Measurements from ENCODE around the gene SPRYD4. TPM values are rescaled to one million over a fixed set of nuclear protein-coding genes. Genes with fewer than 3 reads are reported as not detected.

The SPRYD4 gene
- total and polyA plus RNA-seq, 10 of the 15 experiments (the other 5 are each of a cell fraction or from before 2014, with no cell fraction given), result 4.1 to 6.0 (median 5.1) TPM

DNA sequence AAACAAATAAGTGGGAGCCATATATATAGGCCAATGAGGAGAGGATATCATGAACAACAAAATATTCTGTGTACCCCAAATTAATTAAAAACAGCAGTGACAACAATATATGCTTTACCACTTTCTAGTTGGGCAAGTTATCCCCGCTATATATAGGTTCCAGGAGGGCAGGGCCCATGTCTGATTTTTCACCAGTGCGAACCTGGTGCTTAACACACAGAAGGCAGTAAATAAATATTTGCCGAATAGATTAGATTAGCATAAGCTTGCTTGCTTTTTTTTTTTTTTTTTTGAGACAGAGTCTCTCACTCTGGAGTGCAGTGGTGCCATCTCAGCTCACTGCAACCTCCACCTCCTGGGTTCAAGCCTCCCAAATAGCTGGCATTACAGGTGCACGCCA is 10.6 kb upstream of the SPRYD4 start:
- intact Hi-C loops (cut with micrococcal nuclease; ENCODE audit: unreplicated experiment), result no loop called here
- RAD21 ChIA-PET (ENCODE audit: unreplicated experiment), result no interaction called here
- Histone ChIP-seq H3K79me2 (ENCODE audit: control insufficient read depth, insufficient read depth, low read length) (no peaks in the 10 kb centered on the region), H3K4me1 (ENCODE audit: control insufficient read depth, insufficient read depth, low read length) (peaks cover 8% of the 10 kb centered on the region), H3K36me3 (ENCODE audit: control insufficient read depth in 2 of 2, insufficient read depth in 2 of 2, low read length in 1 of 2) (no peaks in the 10 kb centered on the region), H3K4me2 (ENCODE audit: control insufficient read depth, insufficient read depth) (no peak overlapping the region), H3K4me3 (no peak overlapping the region), H3K9ac (ENCODE audit: control insufficient read depth, insufficient read depth, low read length) (no peak overlapping the region), H3K27me3 (replicated peaks in 1 of 2; ENCODE audit: control insufficient read depth in 2 of 2, insufficient read depth in 2 of 2, low read length in 1 of 2) (no peaks in the 10 kb centered on the region), H3K9me3 (replicated peaks; ENCODE audit: control insufficient read depth, insufficient read depth, low read length) (no peaks in the 10 kb centered on the region), H3K27ac (ENCODE audit: control insufficient read depth, insufficient read depth) (no peak overlapping the region), H4K20me1 (ENCODE audit: control insufficient read depth, insufficient read depth) (no peaks in the 10 kb centered on the region), H2AFZ (ENCODE audit: control insufficient read depth, low read depth, low read length) (no peak overlapping the region)
- CTCF ChIA-PET, result interaction anchor here (0.9 to 8.8 kb wide), 5 partner anchors 8 to 268 kb away, joined by 3 to 89 read pairs (median 9); partner anchors contain the start of genes SMARCC2 and TIMELESS
- no TSS peak for BruUV-seq (replicated peaks)
- SMC1A ChIA-PET (ENCODE audit: uncharacterized antibody, unreplicated experiment), result interaction anchor here (3.8 to 4.1 kb wide), 2 partner anchors 8 to 98 kb away, joined by 34 to 37 read pairs; partner anchors contain the start of genes STAT2 and TIMELESS
- FAIRE-seq (no peak), ATAC-seq (no peak), DNase-seq (ENCODE audit: low read depth, low spot score) (no peak)
- POLR2A ChIA-PET, result interaction anchor here (0.7 to 4.9 kb wide), 4 partner anchors 9 to 125 kb away, joined by 3 to 63 read pairs (median 8); partner anchors contain the start of genes STAT2 and TIMELESS
- TF ChIP-seq, protein P1, sequence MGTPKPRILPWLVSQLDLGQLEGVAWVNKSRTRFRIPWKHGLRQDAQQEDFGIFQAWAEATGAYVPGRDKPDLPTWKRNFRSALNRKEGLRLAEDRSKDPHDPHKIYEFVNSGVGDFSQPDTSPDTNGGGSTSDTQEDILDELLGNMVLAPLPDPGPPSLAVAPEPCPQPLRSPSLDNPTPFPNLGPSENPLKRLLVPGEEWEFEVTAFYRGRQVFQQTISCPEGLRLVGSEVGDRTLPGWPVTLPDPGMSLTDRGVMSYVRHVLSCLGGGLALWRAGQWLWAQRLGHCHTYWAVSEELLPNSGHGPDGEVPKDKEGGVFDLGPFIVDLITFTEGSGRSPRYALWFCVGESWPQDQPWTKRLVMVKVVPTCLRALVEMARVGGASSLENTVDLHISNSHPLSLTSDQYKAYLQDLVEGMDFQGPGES (IDR thresholded peaks at IDR 0.05), result no peak
- TF ChIP-seq EED (IDR thresholded peaks at IDR 0.05; ENCODE audit: low read depth) (no peak), TCF12 (IDR thresholded peaks at IDR 0.05; ENCODE audit: low read depth, low read length) (no peak), CBX5 (IDR thresholded peaks at IDR 0.05; ENCODE audit: low read depth) (no peak), ATF7 (IDR thresholded peaks at IDR 0.05; ENCODE audit: low read depth) (no peak), BCLAF1 (IDR thresholded peaks at IDR 0.05) (no peak), RFX5 (IDR thresholded peaks at IDR 0.05; ENCODE audit: low read depth, low read length) (no peak)
- TF ChIP-seq, protein P2, sequence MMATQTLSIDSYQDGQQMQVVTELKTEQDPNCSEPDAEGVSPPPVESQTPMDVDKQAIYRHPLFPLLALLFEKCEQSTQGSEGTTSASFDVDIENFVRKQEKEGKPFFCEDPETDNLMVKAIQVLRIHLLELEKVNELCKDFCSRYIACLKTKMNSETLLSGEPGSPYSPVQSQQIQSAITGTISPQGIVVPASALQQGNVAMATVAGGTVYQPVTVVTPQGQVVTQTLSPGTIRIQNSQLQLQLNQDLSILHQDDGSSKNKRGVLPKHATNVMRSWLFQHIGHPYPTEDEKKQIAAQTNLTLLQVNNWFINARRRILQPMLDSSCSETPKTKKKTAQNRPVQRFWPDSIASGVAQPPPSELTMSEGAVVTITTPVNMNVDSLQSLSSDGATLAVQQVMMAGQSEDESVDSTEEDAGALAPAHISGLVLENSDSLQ (IDR thresholded peaks at IDR 0.05), result no peak
- in situ Hi-C loops (cut with MboI), result no loop called here
- WGBS (ENCODE audit: insufficient coverage, insufficient replicate concordance, low lambda C conversion rate, missing lambda C conversion rate), result 86% methylated on average over 4 of the region's 4 CpGs
